K562 (cell line): ENCODE data around the gene METTL22. TPM values are rescaled to one million over a fixed set of nuclear protein-coding genes. Genes with fewer than 3 reads are reported as not detected.

Experiments
- ATF3 ChIP-seq, 2 experiments: fragments of 450-650 bp in 1 of 2; sonication (generic) in 1 of 2; formaldehyde crosslinking in 1 of 2; IDR thresholded peaks in 1 of 2; conservative IDR thresholded peaks in 1 of 2; 2 replicates each; pipeline versions ENCODE4 v1.6.1 to v1.8.1; 2016 to 2023; ENCODE audit warnings: mild to moderate bottlenecking in 2 of 2, moderate library complexity in 2 of 2, inconsistent platforms in 1 of 2, missing genetic modification reagents in 1 of 2
- BCOR ChIP-seq: fragments of 450-650 bp; IDR thresholded peaks from 2 replicates; pipeline ENCODE4 v1.6.1; 2016
- CEBPG ChIP-seq, 3 experiments: fragments of 200-800 bp in 1 of 3; sonication (Bioruptor generic) in 1 of 3; sonication (generic) in 1 of 3; formaldehyde crosslinking in 1 of 3; IDR thresholded peaks in 2 of 3; conservative IDR thresholded peaks in 1 of 3; 2 replicates each; pipeline versions ENCODE4 v1.6.1 to v1.8.0; 2016 to 2022; ENCODE audit warnings: missing compliant biosample characterization in 2 of 3, missing genetic modification characterization in 2 of 3, mild to moderate bottlenecking in 1 of 3, missing genetic modification reagents in 1 of 3
- GATA2 ChIP-seq: sonication (generic); formaldehyde crosslinking; IDR thresholded peaks from 2 replicates; pipeline ENCODE4 v1.4.0; 2020; ENCODE audit warnings: mild to moderate bottlenecking, missing genetic modification reagents
- HNRNPLL ChIP-seq: fragments of 200-400 bp; formaldehyde crosslinking; IDR thresholded peaks from 2 replicates; pipeline ENCODE4 v1.6.1; 2017; ENCODE audit warnings: low read length, low read depth, mild to moderate bottlenecking; ENCODE audit not compliant: poor library complexity, severe bottlenecking
- KLF10 ChIP-seq: fragments of 250-450 bp; sonication (Bioruptor Pico); IDR thresholded peaks from 2 replicates; pipeline ENCODE4 v1.6.1; 2021; ENCODE audit warnings: matching md5 sums
- MBD1 ChIP-seq: fragments of 250-450 bp; sonication (Bioruptor Pico); IDR thresholded peaks from 2 replicates; pipeline ENCODE4 v1.8.0; 2022; ENCODE audit warnings: inconsistent platforms
- MCM5 ChIP-seq: fragments of 450-650 bp; IDR thresholded peaks from 2 replicates; pipeline ENCODE4 v1.6.1; 2016; ENCODE audit warnings: low read depth
- SMC3 ChIP-seq: conservative IDR thresholded peaks from 2 replicates; pipeline ENCODE4 v1.6.1; 2011; ENCODE audit warnings: low read depth, low read length, improper control_type of control experiment; ENCODE audit not compliant: insufficient read depth
- ZNF134 ChIP-seq: fragments of 250-450 bp; sonication (Bioruptor Pico); conservative IDR thresholded peaks from 2 replicates; pipeline ENCODE4 v1.4.0; 2020
- ZNF280A ChIP-seq: fragments of 450-650 bp; IDR thresholded peaks from 2 replicates; pipeline ENCODE4 v1.6.1; 2018; ENCODE audit warnings: mild to moderate bottlenecking, low read depth; ENCODE audit not compliant: partially characterized antibody
- ZNF318 ChIP-seq, 2 experiments: fragments of 450-650 bp; IDR thresholded peaks; 2 replicates each; pipeline ENCODE4 v1.6.1; 2016; ENCODE audit warnings: mild to moderate bottlenecking in 2 of 2, borderline replicate concordance in 1 of 2, low read depth in 1 of 2, moderate library complexity in 1 of 2
- ZNF644 ChIP-seq: fragments of 200-800 bp; sonication (Bioruptor generic); IDR thresholded peaks from 2 replicates; pipeline ENCODE4 v1.6.1; 2016; ENCODE audit warnings: low read depth, missing genetic modification characterization, missing compliant biosample characterization
- polyA plus RNA-seq, 8 experiments: library from polyadenylated mRNA; depleted of rRNA in 4 of 8; stranded (reverse) in 5 of 8; unstranded in 3 of 8; fragments of >200 nt; fragmentation: Nextera tagmentation in 2 of 8; fragmentation: Illumina TruSeq in 1 of 8; extraction: Ambion mirVana in 2 of 8; extraction: Trizol in 1 of 8; gene quantifications; 2 replicates each; pipeline versions ENCODE4 v1.2.1 to v1.2.3, GENCODE V29; 2011 to 2014; ENCODE audit warnings: inconsistent platforms in 1 of 8, missing spikeins in 1 of 8
- total RNA-seq, 7 experiments: library from RNA; depleted of rRNA in 6 of 7; stranded (reverse); fragments of >200 nt in 6 of 7; fragmentation: Illumina TruSeq in 2 of 7; extraction: Trizol in 2 of 7; gene quantifications; 2 replicates each; pipeline versions ENCODE4 v1.2.1 to v1.2.3, GENCODE V29; 2011 to 2021; ENCODE audit warnings: low replicate concordance in 1 of 7

METTL22 gene
- total and polyA plus RNA-seq, 9 of the 15 experiments (the other 6 are each of a cell fraction or from before 2014, with no cell fraction given), result 6.9 to 33.2 (median 18.5) TPM

GRCh38 chr16:8572919-8573724 lies 48.4 kb upstream of the METTL22 start (continued):
- TF ChIP-seq ZNF318 (IDR thresholded peaks at IDR 0.05; ENCODE audit: borderline replicate concordance in 1 of 2, low read depth in 1 of 2), result no peak
- TF ChIP-seq MCM5, result no peak
- TF ChIP-seq ZNF644 (tag), result no peak
- no peak for TF ChIP-seq ZNF280A
- TF ChIP-seq GATA2, result no peak
- TF ChIP-seq KLF10 (CRISPR knock-in tag), result no peak
- peak; percentile 97 for TF ChIP-seq ATF3 (IDR thresholded peaks at IDR 0.05)
- TF ChIP-seq ATF3 (CRISPR knock-in tag; conservative IDR thresholded peaks at IDR 0.05), result no peak; the same call in 1 of the 2 replicates
- TF ChIP-seq SMC3, result peak; percentile 50
- no peak for TF ChIP-seq HNRNPLL
- TF ChIP-seq ZNF134 (CRISPR knock-in tag), result no peak
- TF ChIP-seq CEBPG (CRISPR knock-in tag; IDR thresholded peaks at IDR 0.05), result peak; percentile 94
- TF ChIP-seq CEBPG (tag; conservative IDR thresholded peaks at IDR 0.05 in 1 of 2, IDR thresholded peaks at IDR 0.05 in 1 of 2), result peak; percentile 92 to 95
- TF ChIP-seq MBD1 (CRISPR knock-in tag), result no peak
- TF ChIP-seq BCOR, result peak; percentile 10; the same call in 1 of the 2 replicates
